AG04450 (cell line): ENCODE data around the gene KCND2. TPM values are rescaled to one million over a fixed set of nuclear protein-coding genes. Genes with fewer than 3 reads are reported as not detected.
"Not testable (repeated sequence)": the region's sequence is repeated elsewhere in the genome, so short reads cannot be mapped to it uniquely, and the experiment has no call there.

Experiments used
- CTCF ChIA-PET: fragments of 300-600, 350-600 bp; formaldehyde crosslinking; extraction: SDS; loops from one replicate; lab custom pipeline; 2022; ENCODE audit warnings: antibody characterized with exemption, inconsistent platforms; lab: Charles Lee
- POLR2A ChIA-PET: fragments of 350-600 bp; formaldehyde crosslinking; extraction: SDS; loops from one replicate; lab custom pipeline; 2021; ENCODE audit warnings: antibody characterized with exemption, inconsistent platforms; lab: Yijun Ruan, JAX
- DNase-seq: peaks from one replicate; pipeline ENCODE4 v3.0.0-alpha.2; 2011; ENCODE audit warnings: low read depth, low spot score
- H3K27ac ChIP-seq: one replicate; pipeline ENCODE4 v1.5.1; 2012; ENCODE audit warnings: low read depth, low read length, control low read depth
- H3K27me3 ChIP-seq: one replicate; pipeline ENCODE4 v1.6.0; 2012; ENCODE audit warnings: low read length; ENCODE audit not compliant: control insufficient read depth, insufficient read depth
- H3K4me3 ChIP-seq: 2 replicates; pipeline ENCODE4 v1.5.1; 2011; ENCODE audit warnings: mild to moderate bottlenecking, low read depth, low read length, control low read depth
- H3K9me3 ChIP-seq: 2 replicates; pipeline ENCODE4 v1.5.1; 2012; ENCODE audit warnings: low read length; ENCODE audit not compliant: control insufficient read depth, insufficient read depth
- polyA plus RNA-seq: library from polyadenylated mRNA; depleted of rRNA; stranded (reverse); fragments of >200 nt; gene quantifications from 2 replicates; pipeline ENCODE4 v1.2.3, GENCODE V29; 2011
- TF ChIP-seq, protein P1 (sequence below): IDR thresholded peaks from 2 replicates; pipeline ENCODE4 v1.5.1; 2011; ENCODE audit warnings: low read depth, low read length, control low read depth, inconsistent platforms

KCND2 gene
- polyA plus RNA-seq, 1 experiment, result 0.12 TPM

DNA sequence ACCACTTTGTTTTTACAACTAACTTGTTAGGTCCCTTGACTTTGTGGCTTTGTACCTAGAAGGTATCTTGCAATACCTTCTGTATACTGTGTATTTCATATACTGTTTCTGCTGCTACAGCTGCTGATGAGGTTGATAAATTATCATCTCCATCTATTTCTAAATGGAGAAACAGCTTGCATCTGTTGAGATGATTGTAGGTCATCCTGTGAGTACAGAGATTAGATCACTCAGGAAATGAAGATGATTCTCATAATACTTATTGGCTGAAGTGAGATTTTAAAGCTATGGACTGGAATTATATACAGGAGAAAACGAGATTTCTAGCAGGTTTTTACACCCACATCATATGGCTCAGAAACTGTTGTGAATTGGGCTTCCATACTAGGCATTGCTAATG, 280.5 kb downstream of the KCND2 start:
- no peak for DNase-seq
- CTCF ChIA-PET, result interaction anchor here (1.4 to 2.6 kb wide), 4 partner anchors 13 to 1284 kb away, joined by 4 to 15 read pairs (median 8); no protein-coding TSS in a partner anchor
- Histone ChIP-seq H3K4me3 (no peak overlapping the region), H3K27ac (no peak overlapping the region), H3K27me3 (no peaks in the 10 kb centered on the region), H3K9me3 (no peaks in the 10 kb centered on the region)
- POLR2A ChIA-PET, result no interaction called here
- TF ChIP-seq, protein P1, sequence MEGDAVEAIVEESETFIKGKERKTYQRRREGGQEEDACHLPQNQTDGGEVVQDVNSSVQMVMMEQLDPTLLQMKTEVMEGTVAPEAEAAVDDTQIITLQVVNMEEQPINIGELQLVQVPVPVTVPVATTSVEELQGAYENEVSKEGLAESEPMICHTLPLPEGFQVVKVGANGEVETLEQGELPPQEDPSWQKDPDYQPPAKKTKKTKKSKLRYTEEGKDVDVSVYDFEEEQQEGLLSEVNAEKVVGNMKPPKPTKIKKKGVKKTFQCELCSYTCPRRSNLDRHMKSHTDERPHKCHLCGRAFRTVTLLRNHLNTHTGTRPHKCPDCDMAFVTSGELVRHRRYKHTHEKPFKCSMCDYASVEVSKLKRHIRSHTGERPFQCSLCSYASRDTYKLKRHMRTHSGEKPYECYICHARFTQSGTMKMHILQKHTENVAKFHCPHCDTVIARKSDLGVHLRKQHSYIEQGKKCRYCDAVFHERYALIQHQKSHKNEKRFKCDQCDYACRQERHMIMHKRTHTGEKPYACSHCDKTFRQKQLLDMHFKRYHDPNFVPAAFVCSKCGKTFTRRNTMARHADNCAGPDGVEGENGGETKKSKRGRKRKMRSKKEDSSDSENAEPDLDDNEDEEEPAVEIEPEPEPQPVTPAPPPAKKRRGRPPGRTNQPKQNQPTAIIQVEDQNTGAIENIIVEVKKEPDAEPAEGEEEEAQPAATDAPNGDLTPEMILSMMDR, result no peak

DNA sequence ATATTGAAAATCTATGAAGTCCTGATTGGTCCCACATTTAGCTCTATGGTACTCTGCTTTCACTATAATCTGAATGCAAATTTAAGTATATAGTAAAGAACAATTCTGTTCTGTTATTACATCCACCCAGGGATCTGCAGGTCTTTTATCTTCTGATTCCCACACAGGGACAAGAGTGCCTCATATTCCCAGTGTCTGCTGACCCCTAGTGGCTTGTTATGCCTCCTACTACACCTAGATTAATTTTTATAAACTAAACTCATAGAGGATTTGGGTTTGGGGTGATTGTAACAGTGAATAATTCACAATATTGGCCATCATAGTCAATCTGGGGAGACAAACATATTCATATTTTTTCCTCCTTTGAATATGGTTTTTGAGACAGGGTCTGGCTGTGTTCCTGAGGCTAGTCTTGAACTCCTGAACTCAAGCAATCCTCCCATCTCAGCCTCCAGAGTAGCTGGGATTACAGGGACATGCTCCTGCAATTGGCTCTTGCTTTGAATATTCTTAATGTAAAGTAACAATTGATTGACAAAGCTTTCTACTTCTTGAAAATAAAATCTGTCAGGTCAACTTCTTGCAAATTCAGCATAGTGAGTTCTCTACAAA, 282.1 kb downstream of the KCND2 start:
- Histone ChIP-seq H3K9me3 (no peaks in the 10 kb centered on the region), H3K4me3 (no peak overlapping the region), H3K27ac (no peak overlapping the region), H3K27me3 (no peaks in the 10 kb centered on the region)
- TF ChIP-seq, protein P1, result peak; percentile 73
- POLR2A ChIA-PET, result no interaction called here
- CTCF ChIA-PET, result interaction anchor here (0.6 to 2.6 kb wide), 16 partner anchors 8 to 1635 kb away, joined by 3 to 15 read pairs (median 4); no protein-coding TSS in a partner anchor
- peak; percentile 11 for DNase-seq

DNA sequence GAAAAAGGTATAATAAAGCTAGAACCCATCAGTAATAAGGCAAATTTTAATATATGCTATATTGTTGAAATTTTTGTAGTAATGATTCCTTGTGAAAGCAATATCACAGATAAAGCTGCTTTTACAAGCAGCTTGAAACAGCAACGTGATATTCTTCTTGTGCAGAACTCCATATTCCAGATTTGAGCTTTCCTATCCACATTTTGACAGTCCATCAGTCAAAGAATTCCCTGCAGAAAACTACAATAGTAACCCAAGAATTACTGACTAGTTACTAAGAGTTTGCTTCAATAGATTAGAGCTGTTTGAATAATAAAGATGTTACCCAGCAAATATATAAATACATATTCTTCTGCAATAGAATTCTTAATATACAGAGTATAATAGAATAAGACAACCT, 291.2 kb downstream of the KCND2 start:
- TF ChIP-seq, protein P1, result no peak

DNA sequence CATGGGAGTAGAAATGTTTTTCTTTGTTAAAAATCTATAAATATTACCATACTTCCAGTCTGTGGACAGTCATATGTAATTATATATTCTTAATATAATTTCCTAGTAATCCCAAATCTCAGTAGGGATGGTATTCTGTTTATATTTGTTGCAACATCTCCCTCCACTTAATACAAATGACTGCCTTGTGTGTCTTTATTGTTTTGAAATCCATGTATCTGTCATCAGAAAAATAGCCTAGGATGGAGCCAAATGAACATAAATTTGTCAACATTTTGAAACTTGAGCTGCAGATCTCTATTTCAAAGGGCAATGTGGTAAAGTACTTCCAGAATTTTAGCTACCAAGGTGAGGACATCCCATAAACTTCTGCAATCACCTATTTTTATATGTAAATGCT, 294.2 kb downstream of the KCND2 start:
- TF ChIP-seq, protein P1, result no peak
- ChIA-PET POLR2A (no interaction called here), CTCF (no interaction called here)
- Histone ChIP-seq H3K27me3 (no peaks in the 10 kb centered on the region), H3K4me3 (no peak overlapping the region), H3K9me3 (no peaks in the 10 kb centered on the region), H3K27ac (no peak overlapping the region)
- no peak for DNase-seq

More for the DNA sequence above, 291.2 kb downstream of the KCND2 start:
- no peaks in the 10 kb centered on the region for H3K9me3 ChIP-seq
- H3K4me3 ChIP-seq, result no peak overlapping the region
- POLR2A ChIA-PET, result no interaction called here
- no peaks in the 10 kb centered on the region for H3K27me3 ChIP-seq
- H3K27ac ChIP-seq, result no peak overlapping the region
- no peak for DNase-seq
- CTCF ChIA-PET, result interaction anchor here (1.5 kb wide), 1 partner anchor 9 kb away, joined by 7 read pairs; no protein-coding TSS in a partner anchor

DNA sequence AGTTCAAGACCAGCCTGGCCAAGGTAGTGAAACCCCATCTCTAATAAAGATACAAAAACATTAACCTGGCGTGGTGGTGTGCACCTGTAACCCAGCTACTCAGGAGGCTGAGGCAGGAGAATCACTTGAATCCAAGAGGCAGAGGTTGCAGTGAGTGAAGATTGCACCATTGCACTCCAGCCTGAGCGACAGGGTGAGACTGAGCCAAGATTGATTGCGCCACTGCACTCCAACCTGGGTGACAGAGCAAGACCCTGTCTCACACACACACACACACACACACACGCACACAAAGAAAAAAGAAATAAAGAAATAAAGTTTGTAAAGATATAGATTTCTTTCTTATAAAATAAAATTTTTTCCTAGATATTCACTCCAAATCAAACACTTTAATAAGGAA, 305.7 kb downstream of the KCND2 start:
- H3K27me3 ChIP-seq, H3K27ac ChIP-seq, POLR2A ChIA-PET, CTCF ChIA-PET, DNase-seq, H3K4me3 ChIP-seq, H3K9me3 ChIP-seq: not testable (repeated sequence)
